GM20000 (cell line): ENCODE measurements around the gene DUSP16.
"Not testable (repeated sequence)": the region's sequence is repeated elsewhere in the genome, so short reads cannot be mapped to it uniquely, and the experiment has no call there.

Source experiments
- DNase-seq: peaks from one replicate; pipeline ENCODE4 v3.0.0; 2012; ENCODE audit warnings: low spot score
- CTCF ChIP-seq: IDR thresholded peaks from 2 replicates; pipeline ENCODE4 v1.5.1; 2012; ENCODE audit warnings: mild to moderate bottlenecking, control low read depth; ENCODE audit errors: extremely low read depth, missing control alignments

Gene DUSP16

GRCh38 chr12:12582193-12582881 lies 19.7 kb upstream of the DUSP16 start:
- TF ChIP-seq CTCF, result no peak
- DNase-seq, result peak; percentile 49

GRCh38 chr12:12580716-12581115 lies 18.1 kb upstream of the DUSP16 start:
- not testable (repeated sequence) for DNase-seq

- no peak for TF ChIP-seq CTCF
Observed at GRCh38 chr12:12577786-12578185, 15.1 kb upstream of the DUSP16 start.

GRCh38 chr12:12572659-12573058 lies 10.0 kb upstream of the DUSP16 start:
- no peak for TF ChIP-seq CTCF
- no peak for DNase-seq

More at GRCh38 chr12:12577786-12578185, 15.1 kb upstream of the DUSP16 start:
- DNase-seq, result no peak

- not testable (repeated sequence) for DNase-seq
Observed at GRCh38 chr12:12565971-12566370, 3.3 kb upstream of the DUSP16 start.

GRCh38 chr12:12564911-12565310 lies 2.2 kb upstream of the DUSP16 start:
- peak; percentile 15 for DNase-seq
- no peak for TF ChIP-seq CTCF

GRCh38 chr12:12563290-12563928 lies 746 bp upstream of the DUSP16 start:
- TF ChIP-seq CTCF, result no peak
- DNase-seq, result no peak

GRCh38 chr12:12562016-12562483 lies 613 bp downstream of the DUSP16 start:
- DNase-seq, result peak; percentile 54
- TF ChIP-seq CTCF, result no peak
